ENCODE data around the gene DYNC1H1. TPM values are rescaled to one million over a fixed set of nuclear protein-coding genes. Genes with fewer than 3 reads are reported as not detected.

The DYNC1H1 gene
- polyA plus RNA-seq, 1 donor from 2014 or later, result 298 TPM

- Histone ChIP-seq H2AFZ (ENCODE audit: low read depth, low read length) (no peak overlapping the region), H3K36me3 (ENCODE audit: insufficient read depth, low read length) (peaks cover 8% of the 10 kb centered on the region)
These were observed 85.1 kb downstream of the DYNC1H1 start for GRCh38 chr14:102049258-102050025.

GRCh38 chr14:102050026-102050405 lies 85.6 kb downstream of the DYNC1H1 start:
- Histone ChIP-seq H3F3A (ENCODE audit: insufficient read depth, low read length, poor library complexity, severe bottlenecking) (no peaks in the 10 kb centered on the region), H4K20me1 (ENCODE audit: insufficient read depth) (no peaks in the 10 kb centered on the region), H3K9me3 (ENCODE audit: low read length) (no peaks in the 10 kb centered on the region), H3K27me3 (ENCODE audit: insufficient read depth, low read depth, low read length) (no peaks in the 10 kb centered on the region), H3K9ac (ENCODE audit: low read length) (no peak overlapping the region), H3K4me2 (ENCODE audit: low read length) (no peak overlapping the region), H2AFZ (ENCODE audit: low read depth, low read length) (no peak overlapping the region), H3K9me2 (ENCODE audit: insufficient read depth, low read length) (no peaks in the 10 kb centered on the region), H3K4me3 (ENCODE audit: low read length) (no peak overlapping the region), H3K79me2 (replicated peaks; ENCODE audit: insufficient read depth, low read length) (no peaks in the 10 kb centered on the region), H3K36me3 (ENCODE audit: insufficient read depth, low read length) (peaks cover 8% of the 10 kb centered on the region), H3K27ac (ENCODE audit: low read length) (no peak overlapping the region)
- TF ChIP-seq MXI1 (conservative IDR thresholded peaks at IDR 0.05; ENCODE audit: poor library complexity, severe bottlenecking), result no peak
- no peak for TF ChIP-seq TAF1 (IDR thresholded peaks at IDR 0.05; ENCODE audit: low read depth)
- TF ChIP-seq RAD21 (conservative IDR thresholded peaks at IDR 0.05), result no peak
- no peak for TF ChIP-seq EP300 (conservative IDR thresholded peaks at IDR 0.05; ENCODE audit: poor library complexity, severe bottlenecking)
- TF ChIP-seq REST (IDR thresholded peaks at IDR 0.05; ENCODE audit: borderline replicate concordance), result no peak
- no peak for TF ChIP-seq CTCF (IDR thresholded peaks at IDR 0.05; ENCODE audit: poor library complexity, severe bottlenecking)
- no peak for TF ChIP-seq POLR2AphosphoS5 (IDR thresholded peaks at IDR 0.05)
- TF ChIP-seq SMC3 (conservative IDR thresholded peaks at IDR 0.05; ENCODE audit: poor library complexity), result no peak
- TF ChIP-seq EZH2 (IDR thresholded peaks at IDR 0.05; ENCODE audit: borderline replicate concordance, insufficient read depth, low read length, poor library complexity, severe bottlenecking), result no peak

More at GRCh38 chr14:102049258-102050025, 85.1 kb downstream of the DYNC1H1 start:
- no peak overlapping the region for H3K4me3 ChIP-seq (ENCODE audit: low read length)
- H3K9me3 ChIP-seq (ENCODE audit: low read length), result no peaks in the 10 kb centered on the region
- H3K9ac ChIP-seq (ENCODE audit: low read length), result no peak overlapping the region
- TF ChIP-seq SMC3 (conservative IDR thresholded peaks at IDR 0.05; ENCODE audit: poor library complexity) (no peak), POLR2AphosphoS5 (IDR thresholded peaks at IDR 0.05) (peak; percentile 10), MXI1 (conservative IDR thresholded peaks at IDR 0.05; ENCODE audit: poor library complexity, severe bottlenecking) (no peak)
- H3K9me2 ChIP-seq (ENCODE audit: insufficient read depth, low read length), result no peaks in the 10 kb centered on the region
- no peak overlapping the region for H3K27ac ChIP-seq (ENCODE audit: low read length)
- no peak overlapping the region for H3K4me2 ChIP-seq (ENCODE audit: low read length)
- no peaks in the 10 kb centered on the region for H3K79me2 ChIP-seq (replicated peaks; ENCODE audit: insufficient read depth, low read length)
- no peaks in the 10 kb centered on the region for H3F3A ChIP-seq (ENCODE audit: insufficient read depth, low read length, poor library complexity, severe bottlenecking)
- no peaks in the 10 kb centered on the region for H4K20me1 ChIP-seq (ENCODE audit: insufficient read depth)
- no peaks in the 10 kb centered on the region for H3K27me3 ChIP-seq (ENCODE audit: insufficient read depth, low read depth, low read length)
